Upper lobe of left lung (tissue), 4 donors: ENCODE results near the gene EFR3B.

Experiments used
- CTCF ChIP-seq, 6 experiments: fragments of 450-650 bp in 4 of 6; fragments of 200-600 bp in 2 of 6; sonication (generic) in 2 of 6; IDR thresholded peaks; one replicate each; pipeline ENCODE4 v1.5.1; 2016 to 2019; ENCODE audit warnings: antibody characterized with exemption in 6 of 6
- POLR2A ChIP-seq, 4 donors: fragments of 450-650 bp; IDR thresholded peaks; one replicate each; pipeline ENCODE4 v1.5.1; 2016 to 2017; ENCODE audit warnings: antibody characterized with exemption in 4 of 4, mild to moderate bottlenecking in 2 of 4
- POLR2AphosphoS5 ChIP-seq, 2 donors: sonication (generic); formaldehyde crosslinking; IDR thresholded peaks; one replicate each; pipeline ENCODE4 v1.5.1; 2017; ENCODE audit warnings: antibody characterized with exemption in 2 of 2

DNA sequence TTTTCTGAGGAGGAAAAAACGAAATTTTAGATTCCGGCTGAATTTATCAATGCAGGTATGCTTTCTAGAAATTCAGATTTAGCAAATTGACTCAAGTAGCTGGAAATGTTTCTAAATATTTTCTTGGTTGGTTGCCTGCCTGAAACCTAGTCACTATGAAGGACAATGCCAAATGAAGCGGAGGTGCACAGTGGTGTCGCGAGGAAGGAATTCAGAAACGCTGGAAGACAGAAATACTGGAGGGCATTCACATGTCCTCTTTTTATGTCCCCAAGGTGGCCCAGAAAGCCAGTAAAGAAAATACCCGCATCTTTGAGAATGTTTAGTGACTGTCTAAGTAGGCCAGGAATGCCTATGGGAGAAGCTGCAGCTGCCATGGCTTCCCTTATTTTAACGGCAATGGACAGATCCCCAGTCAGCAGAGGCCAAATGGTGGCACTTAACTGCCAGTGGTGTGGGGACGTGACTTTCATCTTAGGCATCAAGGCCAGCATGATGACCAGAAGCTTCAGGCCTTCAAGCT is 15.8 kb upstream of the EFR3B start:
- TF ChIP-seq POLR2AphosphoS5 (IDR thresholded peaks at IDR 0.05) (no peak), POLR2A (IDR thresholded peaks at IDR 0.05) (no peak), CTCF (IDR thresholded peaks at IDR 0.05) (no peak)
